HL-60 (cell line): ENCODE measurements around the gene CDC42BPB.

Source experiments
- DNase-seq, 2 experiments: peaks; one replicate each; pipeline ENCODE4 v3.0.0-alpha.2; 2010 to 2020; ENCODE audit warnings: low read depth in 1 of 2, low spot score in 1 of 2
- H3K27ac ChIP-seq: fragments of 250-450 bp; sonication (Bioruptor Pico); replicated peaks from 2 replicates; pipeline ENCODE4 v1.5.1; 2020; ENCODE audit warnings: mild to moderate bottlenecking, moderate library complexity
- H3K27me3 ChIP-seq: fragments of 250-450 bp; sonication (Bioruptor Pico); 2 replicates; pipeline ENCODE4 v1.5.1; 2021; ENCODE audit warnings: mild to moderate bottlenecking, moderate library complexity; ENCODE audit not compliant: insufficient read depth, poor library complexity, severe bottlenecking
- H3K4me3 ChIP-seq: replicated peaks from 2 replicates; pipeline ENCODE4 v1.5.1; 2011; ENCODE audit warnings: mild to moderate bottlenecking, control low read depth, low read length; ENCODE audit not compliant: insufficient read depth
- GABPA ChIP-seq: IDR thresholded peaks from 2 replicates; pipeline ENCODE4 v1.6.1; 2012; ENCODE audit warnings: low read depth
- POLR2AphosphoS5 ChIP-seq: IDR thresholded peaks from 2 replicates; pipeline ENCODE4 v1.6.1; 2012; ENCODE audit warnings: low read depth
- SPI1 ChIP-seq: IDR thresholded peaks from 2 replicates; pipeline ENCODE4 v1.6.1; 2012; ENCODE audit warnings: low read depth, mild to moderate bottlenecking, borderline replicate concordance
- TF ChIP-seq, protein P1 (sequence below): IDR thresholded peaks from 2 replicates; pipeline ENCODE4 v1.6.1; 2012; ENCODE audit warnings: low read depth; ENCODE audit not compliant: insufficient replicate concordance
- TF ChIP-seq, protein P2 (sequence below): IDR thresholded peaks from one replicate; pipeline ENCODE4 v1.5.1; 2011; ENCODE audit warnings: low read length, control low read depth, inconsistent platforms; ENCODE audit not compliant: insufficient read depth

Gene CDC42BPB

DNA sequence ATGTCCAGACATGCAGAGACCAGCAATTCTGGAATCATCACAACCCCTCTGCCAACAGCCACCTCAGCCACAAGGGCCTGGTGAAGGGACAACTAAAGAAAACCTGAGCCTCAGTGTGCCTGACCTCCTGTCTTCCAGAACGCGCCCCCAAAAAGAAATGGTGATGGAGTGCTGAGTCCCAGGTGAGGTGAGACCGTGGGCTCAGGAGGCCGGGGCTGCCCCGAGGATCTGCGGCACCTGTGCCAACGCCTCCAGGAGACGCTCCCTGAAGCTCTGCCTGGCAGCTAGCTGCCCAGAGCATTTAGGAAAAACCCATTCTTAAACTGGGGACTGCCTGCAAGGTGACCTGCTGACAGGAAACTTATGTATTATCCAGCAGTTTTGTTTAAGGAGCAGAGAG is 51.2 kb downstream of the CDC42BPB start:
- Histone ChIP-seq H3K4me3 (no peak overlapping the region), H3K27me3 (no peaks in the 10 kb centered on the region), H3K27ac (no peak overlapping the region)
- no peak for DNase-seq
- TF ChIP-seq GABPA (no peak), POLR2AphosphoS5 (no peak), SPI1 (no peak)
- TF ChIP-seq, protein P1, sequence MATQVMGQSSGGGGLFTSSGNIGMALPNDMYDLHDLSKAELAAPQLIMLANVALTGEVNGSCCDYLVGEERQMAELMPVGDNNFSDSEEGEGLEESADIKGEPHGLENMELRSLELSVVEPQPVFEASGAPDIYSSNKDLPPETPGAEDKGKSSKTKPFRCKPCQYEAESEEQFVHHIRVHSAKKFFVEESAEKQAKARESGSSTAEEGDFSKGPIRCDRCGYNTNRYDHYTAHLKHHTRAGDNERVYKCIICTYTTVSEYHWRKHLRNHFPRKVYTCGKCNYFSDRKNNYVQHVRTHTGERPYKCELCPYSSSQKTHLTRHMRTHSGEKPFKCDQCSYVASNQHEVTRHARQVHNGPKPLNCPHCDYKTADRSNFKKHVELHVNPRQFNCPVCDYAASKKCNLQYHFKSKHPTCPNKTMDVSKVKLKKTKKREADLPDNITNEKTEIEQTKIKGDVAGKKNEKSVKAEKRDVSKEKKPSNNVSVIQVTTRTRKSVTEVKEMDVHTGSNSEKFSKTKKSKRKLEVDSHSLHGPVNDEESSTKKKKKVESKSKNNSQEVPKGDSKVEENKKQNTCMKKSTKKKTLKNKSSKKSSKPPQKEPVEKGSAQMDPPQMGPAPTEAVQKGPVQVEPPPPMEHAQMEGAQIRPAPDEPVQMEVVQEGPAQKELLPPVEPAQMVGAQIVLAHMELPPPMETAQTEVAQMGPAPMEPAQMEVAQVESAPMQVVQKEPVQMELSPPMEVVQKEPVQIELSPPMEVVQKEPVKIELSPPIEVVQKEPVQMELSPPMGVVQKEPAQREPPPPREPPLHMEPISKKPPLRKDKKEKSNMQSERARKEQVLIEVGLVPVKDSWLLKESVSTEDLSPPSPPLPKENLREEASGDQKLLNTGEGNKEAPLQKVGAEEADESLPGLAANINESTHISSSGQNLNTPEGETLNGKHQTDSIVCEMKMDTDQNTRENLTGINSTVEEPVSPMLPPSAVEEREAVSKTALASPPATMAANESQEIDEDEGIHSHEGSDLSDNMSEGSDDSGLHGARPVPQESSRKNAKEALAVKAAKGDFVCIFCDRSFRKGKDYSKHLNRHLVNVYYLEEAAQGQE, result no peak
- TF ChIP-seq, protein P2, sequence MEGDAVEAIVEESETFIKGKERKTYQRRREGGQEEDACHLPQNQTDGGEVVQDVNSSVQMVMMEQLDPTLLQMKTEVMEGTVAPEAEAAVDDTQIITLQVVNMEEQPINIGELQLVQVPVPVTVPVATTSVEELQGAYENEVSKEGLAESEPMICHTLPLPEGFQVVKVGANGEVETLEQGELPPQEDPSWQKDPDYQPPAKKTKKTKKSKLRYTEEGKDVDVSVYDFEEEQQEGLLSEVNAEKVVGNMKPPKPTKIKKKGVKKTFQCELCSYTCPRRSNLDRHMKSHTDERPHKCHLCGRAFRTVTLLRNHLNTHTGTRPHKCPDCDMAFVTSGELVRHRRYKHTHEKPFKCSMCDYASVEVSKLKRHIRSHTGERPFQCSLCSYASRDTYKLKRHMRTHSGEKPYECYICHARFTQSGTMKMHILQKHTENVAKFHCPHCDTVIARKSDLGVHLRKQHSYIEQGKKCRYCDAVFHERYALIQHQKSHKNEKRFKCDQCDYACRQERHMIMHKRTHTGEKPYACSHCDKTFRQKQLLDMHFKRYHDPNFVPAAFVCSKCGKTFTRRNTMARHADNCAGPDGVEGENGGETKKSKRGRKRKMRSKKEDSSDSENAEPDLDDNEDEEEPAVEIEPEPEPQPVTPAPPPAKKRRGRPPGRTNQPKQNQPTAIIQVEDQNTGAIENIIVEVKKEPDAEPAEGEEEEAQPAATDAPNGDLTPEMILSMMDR, result no peak

DNA sequence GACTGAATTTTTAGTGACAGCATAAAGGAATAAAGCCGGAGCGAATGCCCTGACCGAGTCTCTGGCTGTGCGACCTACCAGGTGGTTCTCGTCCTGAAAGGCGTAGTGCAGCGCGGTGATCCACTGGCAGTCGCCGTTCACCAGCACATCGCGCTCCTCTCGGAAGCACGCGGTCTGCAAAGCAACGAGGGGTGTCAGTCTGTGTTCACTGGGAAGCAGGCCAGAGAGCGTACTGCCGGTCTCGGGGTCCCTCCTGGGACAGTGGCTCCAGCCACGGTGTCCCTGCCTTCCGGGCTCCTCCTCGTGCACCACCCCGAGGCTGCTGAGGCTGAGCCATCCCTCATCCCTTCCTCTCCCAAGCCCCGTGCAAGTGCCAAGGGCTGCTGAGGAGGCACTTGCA is 53.5 kb downstream of the CDC42BPB start:
- Histone ChIP-seq H3K4me3 (no peak overlapping the region), H3K27me3 (no peaks in the 10 kb centered on the region), H3K27ac (no peak overlapping the region)
- no peak for DNase-seq
- TF ChIP-seq SPI1, result no peak
- TF ChIP-seq, protein P1, result no peak
- no peak for TF ChIP-seq GABPA
- TF ChIP-seq, protein P2, result no peak
- no peak for TF ChIP-seq POLR2AphosphoS5

DNA sequence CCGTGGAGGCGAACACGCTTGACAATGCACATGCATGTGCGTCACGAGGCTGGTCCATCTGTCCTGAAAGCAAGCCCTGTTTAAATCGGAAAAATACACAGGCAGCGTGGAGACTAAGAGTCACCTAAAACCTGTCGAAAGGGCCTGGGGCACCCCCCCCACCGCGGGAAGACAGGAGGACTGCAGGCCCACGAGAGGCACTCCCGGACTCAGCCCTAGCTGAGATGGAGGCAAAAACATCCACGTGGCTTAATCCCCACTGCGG is 54.1 kb downstream of the CDC42BPB start:
- H3K4me3 ChIP-seq, result no peak overlapping the region
- no peak overlapping the region for H3K27ac ChIP-seq
- no peaks in the 10 kb centered on the region for H3K27me3 ChIP-seq
- no peak for DNase-seq
- no peak for TF ChIP-seq POLR2AphosphoS5
- TF ChIP-seq, protein P1, result no peak
- no peak for TF ChIP-seq SPI1
- TF ChIP-seq, protein P2, result no peak
- TF ChIP-seq GABPA, result no peak
